Cortex of kidney (tissue), 1 donor: Measurements from ENCODE around the gene CADPS.

ENCODE experiments used
- DNase-seq: peaks from one replicate; lab custom pipeline; 2025; lab: John Stamatoyannopoulos, UW

CADPS gene

GRCh38 chr3:62874711-62875557, at the start of gene CADPS:
Gene CADPS (minus strand): TSS chr3:62875416. CDS start chr3:62875029, 387 bp downstream.
- no peak for DNase-seq

GRCh38 chr3:62923066-62923465, 47.9 kb upstream of the CADPS start:
- DNase-seq, result no peak

GRCh38 chr3:62922326-62922725, 47.1 kb upstream of the CADPS start:
- no peak for DNase-seq

- DNase-seq, result no peak
Measured at GRCh38 chr3:62920466-62920784, 45.2 kb upstream of the CADPS start.

- no peak for DNase-seq
Measured at GRCh38 chr3:62919784-62920465, 44.7 kb upstream of the CADPS start.

GRCh38 chr3:62918777-62919176, 43.6 kb upstream of the CADPS start:
- DNase-seq, result no peak

GRCh38 chr3:62918131-62918530, 42.9 kb upstream of the CADPS start:
- DNase-seq, result no peak

- no peak for DNase-seq
Measured at GRCh38 chr3:62911526-62911925, 36.3 kb upstream of the CADPS start.

- DNase-seq, result no peak
Measured at GRCh38 chr3:62905331-62905730, 30.1 kb upstream of the CADPS start.

GRCh38 chr3:62898530-62899496, 23.6 kb upstream of the CADPS start:
- no peak for DNase-seq

GRCh38 chr3:62895901-62896300, 20.7 kb upstream of the CADPS start:
- DNase-seq, result no peak

- DNase-seq, result no peak
Measured at GRCh38 chr3:62892951-62893350, 17.7 kb upstream of the CADPS start.

GRCh38 chr3:62892045-62892444, 16.8 kb upstream of the CADPS start:
- no peak for DNase-seq

GRCh38 chr3:62888778-62889177, 13.6 kb upstream of the CADPS start:
- DNase-seq, result no peak

- DNase-seq, result no peak
Measured at GRCh38 chr3:62888180-62888579, 13.0 kb upstream of the CADPS start.

- no peak for DNase-seq
Measured at GRCh38 chr3:62885136-62885535, 9.9 kb upstream of the CADPS start.

GRCh38 chr3:62884096-62884870, 9.1 kb upstream of the CADPS start:
- DNase-seq, result no peak

GRCh38 chr3:62882676-62883200, 7.5 kb upstream of the CADPS start:
- DNase-seq, result no peak

GRCh38 chr3:62876064-62876463, 848 bp upstream of the CADPS start:
- no peak for DNase-seq

GRCh38 chr3:62875558-62876002, 364 bp upstream of the CADPS start:
- DNase-seq, result no peak
